ENCODE measurements around the gene AK8.

AK8 gene

DNA sequence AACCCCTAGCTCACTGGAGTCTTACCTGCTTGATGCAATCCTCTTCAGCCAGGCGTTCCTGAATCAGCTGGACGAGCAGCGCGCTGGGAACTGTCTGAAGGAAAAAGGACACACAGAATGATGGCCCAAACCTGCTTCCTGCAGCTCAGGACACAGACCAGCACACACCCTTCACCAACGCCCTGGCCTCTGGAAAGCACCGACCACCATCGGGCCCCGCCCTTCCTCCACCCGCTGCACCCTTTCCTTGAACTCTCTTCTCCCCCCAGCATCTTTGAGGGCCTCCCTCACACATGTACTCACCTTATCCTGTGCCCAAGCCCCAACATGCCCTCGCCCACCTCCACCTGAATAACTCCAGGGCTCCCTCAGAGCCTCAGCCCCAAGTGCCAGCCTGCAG lies 23.3 kb downstream of the AK8 start:
- Mint-ChIP-seq H3K27ac (peak overlapping the region in 1 of 2 donors; percentile 9), H3K9me3 (no peaks in the 10 kb centered on the region), H3K27me3 (peaks cover 23% of the 10 kb centered on the region), H3K4me3 (no peak overlapping the region), H3K4me1 (peaks cover 22% of the 10 kb centered on the region)
- no peak for ATAC-seq
- no peak for DNase-seq

DNA sequence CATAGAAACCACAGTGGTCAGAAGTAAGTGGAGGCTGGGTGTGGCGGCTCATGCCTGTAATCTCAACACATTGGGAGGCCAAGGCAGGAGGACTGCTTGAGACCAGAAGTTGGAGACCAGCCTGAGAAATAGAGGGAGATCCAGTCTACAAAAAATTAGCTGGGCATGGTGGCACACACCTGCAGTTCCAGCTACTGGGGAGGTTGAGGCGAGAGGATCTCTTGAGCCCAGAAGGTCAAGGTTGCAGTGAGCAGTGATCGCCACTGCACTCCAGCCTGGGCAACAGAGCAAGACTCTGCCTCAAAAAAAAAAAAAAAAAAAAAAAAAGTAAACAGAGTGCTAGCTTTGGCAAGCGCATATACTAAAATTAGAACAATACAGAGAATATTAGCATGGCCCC lies 24.6 kb downstream of the AK8 start:
- no peak overlapping the region for H3K4me3 Mint-ChIP-seq
- H3K27ac Mint-ChIP-seq = no peak overlapping the region
- H3K9me3 Mint-ChIP-seq = no peaks in the 10 kb centered on the region
- DNase-seq (no peak), ATAC-seq (no peak)
- peaks cover 14% of the 10 kb centered on the region for H3K27me3 Mint-ChIP-seq
- H3K4me1 Mint-ChIP-seq = peaks cover 34% of the 10 kb centered on the region

DNA sequence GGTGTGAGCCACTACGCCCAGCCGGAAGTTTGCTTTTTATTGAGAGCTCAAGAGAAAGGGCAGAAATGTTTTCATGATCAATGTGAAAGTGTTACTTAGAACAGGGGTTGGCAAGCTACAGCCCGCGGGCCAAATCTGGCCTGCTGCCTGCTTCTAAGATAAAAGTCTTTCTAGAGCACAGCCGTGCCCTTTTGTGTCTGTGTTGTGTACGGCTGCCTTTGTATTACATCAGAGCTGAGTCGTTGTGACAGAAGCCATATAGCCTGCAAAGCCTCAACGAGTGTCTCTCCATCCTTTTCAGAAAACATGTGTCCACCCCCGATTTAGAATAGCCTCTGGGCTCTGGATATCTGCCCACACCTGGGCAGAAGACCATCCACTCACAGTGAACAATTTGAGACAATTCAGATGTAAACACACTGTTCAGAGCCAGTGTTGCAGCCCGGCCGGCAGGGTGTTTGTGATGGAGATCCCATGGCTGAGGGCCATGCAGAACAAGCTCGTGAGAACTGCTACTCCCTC lies 28.8 kb downstream of the AK8 start:
- Mint-ChIP-seq H3K27ac (peak overlapping the region; percentile 74 to 94), H3K9me3 (no peaks in the 10 kb centered on the region), H3K4me1 (peaks cover 28% of the 10 kb centered on the region), H3K4me3 (peak overlapping the region; percentile 8 to 49), H3K27me3 (peaks cover 8% of the 10 kb centered on the region)
- no peak for DNase-seq
- ATAC-seq = no peak

DNA sequence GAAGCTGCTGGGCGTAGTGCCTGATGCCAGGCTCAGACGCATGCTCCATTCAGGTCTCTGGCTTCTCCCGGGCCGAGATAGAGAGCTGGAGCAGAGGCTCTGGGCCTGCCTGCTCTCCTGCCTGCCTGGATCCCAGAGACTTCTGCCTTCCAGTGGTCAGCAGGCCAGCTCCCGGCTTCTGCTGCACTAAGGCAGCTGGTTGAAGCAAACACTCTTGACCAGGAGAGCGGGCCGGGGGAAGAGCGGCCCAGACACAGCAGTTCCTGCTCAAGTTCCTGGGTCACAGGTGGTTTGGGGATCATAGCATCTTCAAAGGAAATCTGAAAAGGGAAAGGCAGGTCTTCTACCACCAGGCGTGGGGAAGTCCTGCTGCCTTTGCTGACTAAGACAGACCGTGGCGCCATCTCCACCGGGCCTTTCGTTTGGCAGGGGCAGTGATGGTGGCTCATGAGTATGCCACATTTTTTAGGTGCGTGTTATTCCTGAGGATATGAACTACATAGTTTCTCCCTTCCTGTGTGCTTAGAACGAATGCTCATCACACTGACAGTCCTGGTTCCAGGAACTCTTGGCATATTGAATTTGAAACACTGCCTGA lies 31.1 kb downstream of the AK8 start:
- Mint-ChIP-seq H3K9me3 (no peaks in the 10 kb centered on the region), H3K27me3 (peaks cover 7% of the 10 kb centered on the region), H3K4me3 (no peak overlapping the region), H3K27ac (no peak overlapping the region), H3K4me1 (peaks cover 28% of the 10 kb centered on the region)
- ATAC-seq = no peak
- DNase-seq = no peak

DNA sequence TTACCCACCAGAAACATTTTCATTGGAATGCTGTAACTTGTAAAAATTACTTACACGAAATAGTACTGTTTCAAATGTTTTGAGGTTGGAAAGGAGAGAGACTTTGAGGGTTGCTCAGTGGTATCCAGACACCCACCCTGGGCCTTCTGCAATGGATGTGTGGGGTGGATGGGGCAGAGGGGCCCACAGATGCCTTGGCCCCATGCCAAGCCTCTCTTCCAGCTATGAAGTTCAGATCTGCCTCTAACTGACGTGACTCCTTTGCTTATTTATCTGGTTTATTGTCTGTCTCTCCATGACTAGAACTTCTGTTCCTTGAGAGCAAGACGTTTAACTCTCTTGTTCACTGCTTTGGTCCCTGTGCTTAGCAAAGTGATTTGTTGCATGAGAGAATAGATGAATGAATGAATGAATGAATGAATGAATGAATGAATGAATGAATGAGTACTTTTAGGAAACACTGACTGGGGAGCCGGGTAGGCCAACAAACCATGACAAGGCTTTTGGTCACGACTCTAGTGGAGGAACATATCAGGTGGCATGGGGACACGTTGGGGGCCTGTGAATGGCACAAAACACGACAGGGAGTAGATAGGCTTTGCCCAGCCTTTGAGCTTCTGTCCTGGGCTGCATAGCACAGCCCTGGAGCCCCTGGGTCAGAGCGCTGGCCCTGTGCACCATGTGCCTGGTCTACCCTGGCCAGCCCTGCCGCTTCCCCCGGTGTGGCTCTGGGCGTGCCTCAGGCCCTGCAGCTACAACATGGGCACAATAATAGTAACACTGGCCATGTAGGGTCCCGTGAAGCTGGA lies 31.8 kb downstream of the AK8 start:
- H3K9me3 Mint-ChIP-seq = no peaks in the 10 kb centered on the region
- DNase-seq (no peak), ATAC-seq (no peak)
- peaks cover 24% of the 10 kb centered on the region for H3K4me1 Mint-ChIP-seq
- no peaks in the 10 kb centered on the region for H3K27me3 Mint-ChIP-seq
- no peak overlapping the region for H3K27ac Mint-ChIP-seq
- no peak overlapping the region for H3K4me3 Mint-ChIP-seq

DNA sequence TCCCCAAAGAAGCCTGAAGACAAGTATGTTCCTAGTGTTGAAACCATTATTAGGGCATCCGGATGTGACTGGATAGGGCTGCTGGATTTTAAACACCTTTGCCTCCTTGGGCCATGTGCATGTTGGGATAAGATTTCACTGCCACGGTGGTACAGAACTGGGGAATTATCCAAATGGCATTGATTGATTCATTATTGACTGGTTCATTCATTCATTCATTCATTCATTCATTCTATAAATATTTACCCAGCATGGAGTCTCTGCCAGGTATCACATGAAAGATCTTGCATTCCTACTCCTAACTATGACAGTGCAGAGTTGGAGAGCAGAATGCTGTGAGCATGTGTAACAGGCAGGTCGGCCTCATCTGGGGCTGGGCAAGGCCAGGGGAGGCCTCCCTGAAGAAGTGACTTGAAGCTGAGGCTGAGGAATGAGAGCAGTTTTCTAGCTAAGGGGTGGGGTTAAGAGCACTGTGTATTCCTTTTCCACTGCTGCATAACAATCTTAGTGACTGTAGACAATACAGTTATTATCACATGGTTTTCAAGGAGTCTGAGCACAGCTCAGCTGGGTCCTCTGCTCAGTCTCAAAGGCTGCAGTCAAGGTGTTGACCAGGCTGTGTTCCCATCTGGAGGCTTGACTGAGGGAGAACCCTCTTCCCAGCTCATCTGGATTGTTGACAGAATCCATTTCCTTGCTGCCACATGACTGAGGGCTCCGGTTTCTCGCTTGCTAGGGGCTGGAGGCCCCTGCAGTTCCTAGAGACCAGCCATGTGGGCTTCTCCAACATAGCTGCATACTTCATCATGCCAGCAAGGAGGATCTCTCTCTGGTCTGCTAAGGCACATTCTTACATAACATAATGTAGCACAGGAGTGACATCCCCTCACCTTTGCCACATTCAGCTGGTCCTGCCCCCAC lies 35.7 kb downstream of the AK8 start:
- H3K27me3 Mint-ChIP-seq = no peaks in the 10 kb centered on the region
- H3K27ac Mint-ChIP-seq = no peak overlapping the region
- ATAC-seq = no peak
- H3K9me3 Mint-ChIP-seq = no peaks in the 10 kb centered on the region
- H3K4me3 Mint-ChIP-seq = no peak overlapping the region
- DNase-seq = no peak
- H3K4me1 Mint-ChIP-seq = no peaks in the 10 kb centered on the region

DNA sequence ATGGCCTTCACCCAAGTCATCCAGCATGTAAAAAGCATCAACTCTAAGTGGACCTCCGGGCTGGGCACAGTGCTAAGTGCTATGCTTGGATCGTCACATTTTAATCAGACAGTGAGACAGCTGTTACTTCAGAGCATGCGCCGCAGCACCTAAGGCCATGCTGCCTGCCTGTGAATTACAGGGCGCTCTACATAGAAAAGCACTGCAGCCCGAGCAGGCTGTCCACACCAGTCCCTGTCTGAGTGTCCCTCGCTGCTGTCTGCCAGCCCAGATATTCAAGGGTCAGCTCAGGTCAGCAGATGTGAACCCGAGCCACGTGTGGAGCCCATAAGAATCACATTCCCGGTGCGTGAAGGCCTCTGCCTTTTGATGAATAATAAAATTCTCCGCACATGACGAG lies 37.1 kb downstream of the AK8 start:
- H3K4me1 Mint-ChIP-seq = no peaks in the 10 kb centered on the region
- no peaks in the 10 kb centered on the region for H3K27me3 Mint-ChIP-seq
- DNase-seq = no peak
- no peak overlapping the region for H3K4me3 Mint-ChIP-seq
- H3K9me3 Mint-ChIP-seq = no peaks in the 10 kb centered on the region
- no peak overlapping the region for H3K27ac Mint-ChIP-seq
- ATAC-seq = no peak

DNA sequence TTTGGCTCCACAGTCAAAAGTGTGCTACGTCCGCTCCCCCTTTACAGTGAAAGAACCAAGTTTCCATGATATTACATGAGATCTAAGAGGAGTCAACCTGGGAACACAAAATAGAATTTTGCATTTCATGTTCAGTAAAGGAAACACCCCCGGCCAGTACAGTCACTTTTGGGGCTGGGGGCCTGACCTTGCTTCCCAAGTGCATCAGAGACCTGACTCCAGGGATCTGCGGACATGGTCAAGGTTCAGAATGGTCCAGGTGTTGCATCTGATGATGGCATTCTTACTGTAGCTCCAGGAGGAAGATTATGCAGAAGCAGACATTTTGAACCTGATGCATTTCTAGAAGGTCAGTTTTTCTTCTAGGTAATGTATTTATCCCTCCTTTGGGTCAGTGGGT lies 39.8 kb downstream of the AK8 start:
- DNase-seq (no peak), ATAC-seq (no peak)

DNA sequence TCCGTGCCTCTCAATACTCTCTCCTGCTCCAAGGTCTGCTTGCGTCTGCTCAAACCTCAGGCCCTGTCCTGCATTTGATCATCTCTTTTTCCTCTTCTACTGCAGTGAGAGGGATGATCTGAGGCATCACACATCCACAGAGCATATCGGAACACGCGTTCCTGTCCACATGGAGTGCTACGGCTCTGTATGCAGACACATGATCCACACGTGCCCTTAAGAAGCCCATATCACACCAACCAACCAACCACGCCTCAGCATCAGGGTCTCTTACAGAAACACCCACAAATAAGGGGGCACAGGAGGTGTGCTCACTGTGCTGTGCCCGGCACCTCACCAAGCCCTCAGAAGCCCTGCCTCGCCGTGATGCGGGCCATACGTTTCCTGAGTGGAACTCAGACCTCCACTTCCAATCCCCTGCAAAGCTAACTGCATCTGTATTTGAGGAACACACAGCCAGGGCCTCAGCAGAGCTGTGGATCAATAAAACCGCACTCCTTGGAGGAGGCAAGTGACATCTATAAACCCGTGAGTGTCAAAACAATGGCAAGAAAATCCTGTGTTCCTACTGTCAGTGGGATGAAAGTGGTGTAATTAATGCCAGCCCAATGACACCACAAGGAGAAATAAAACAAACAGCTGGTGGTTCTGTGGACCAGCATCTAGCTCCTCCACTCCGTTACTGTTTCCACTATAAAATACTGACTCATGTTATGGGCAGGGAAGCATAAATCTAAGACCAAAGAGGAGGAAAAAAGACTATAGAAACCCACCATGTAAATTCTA lies 40.4 kb downstream of the AK8 start:
- H3K27ac Mint-ChIP-seq = peak overlapping the region; percentile 8 to 86
- H3K4me1 Mint-ChIP-seq = no peaks in the 10 kb centered on the region
- no peak overlapping the region for H3K4me3 Mint-ChIP-seq
- DNase-seq (no peak), ATAC-seq (no peak)
- H3K27me3 Mint-ChIP-seq = peaks cover 6% of the 10 kb centered on the region
- H3K9me3 Mint-ChIP-seq = no peaks in the 10 kb centered on the region

More for the DNA sequence above, 39.8 kb downstream of the AK8 start:
- Mint-ChIP-seq H3K9me3 (no peaks in the 10 kb centered on the region), H3K4me1 (no peaks in the 10 kb centered on the region), H3K27ac (no peak overlapping the region), H3K4me3 (no peak overlapping the region), H3K27me3 (peaks cover 3% of the 10 kb centered on the region)

DNA sequence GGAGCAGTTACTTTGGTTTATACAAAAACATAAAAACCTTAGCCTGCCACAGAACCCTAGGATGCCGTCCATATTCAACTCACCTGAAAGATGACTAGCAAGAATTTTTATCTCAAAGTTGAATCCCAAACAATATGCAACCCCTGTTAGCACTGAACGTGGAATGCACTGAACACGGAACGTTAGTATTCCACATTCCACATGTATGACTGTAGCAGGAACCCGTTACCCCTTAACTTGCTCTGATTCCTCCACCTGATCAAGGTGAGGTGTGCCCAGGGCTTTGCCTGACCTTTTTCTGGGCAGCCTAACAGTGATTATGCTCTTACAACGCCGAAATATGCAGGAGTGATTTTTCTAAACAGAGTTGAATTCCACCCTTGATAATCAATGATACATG lies 43.7 kb downstream of the AK8 start:
- H3K4me1 Mint-ChIP-seq = no peaks in the 10 kb centered on the region
- H3K27ac Mint-ChIP-seq = no peak overlapping the region
- no peaks in the 10 kb centered on the region for H3K9me3 Mint-ChIP-seq
- H3K27me3 Mint-ChIP-seq = peaks cover 6% of the 10 kb centered on the region
- DNase-seq = no peak
- no peak overlapping the region for H3K4me3 Mint-ChIP-seq
- no peak for ATAC-seq

DNA sequence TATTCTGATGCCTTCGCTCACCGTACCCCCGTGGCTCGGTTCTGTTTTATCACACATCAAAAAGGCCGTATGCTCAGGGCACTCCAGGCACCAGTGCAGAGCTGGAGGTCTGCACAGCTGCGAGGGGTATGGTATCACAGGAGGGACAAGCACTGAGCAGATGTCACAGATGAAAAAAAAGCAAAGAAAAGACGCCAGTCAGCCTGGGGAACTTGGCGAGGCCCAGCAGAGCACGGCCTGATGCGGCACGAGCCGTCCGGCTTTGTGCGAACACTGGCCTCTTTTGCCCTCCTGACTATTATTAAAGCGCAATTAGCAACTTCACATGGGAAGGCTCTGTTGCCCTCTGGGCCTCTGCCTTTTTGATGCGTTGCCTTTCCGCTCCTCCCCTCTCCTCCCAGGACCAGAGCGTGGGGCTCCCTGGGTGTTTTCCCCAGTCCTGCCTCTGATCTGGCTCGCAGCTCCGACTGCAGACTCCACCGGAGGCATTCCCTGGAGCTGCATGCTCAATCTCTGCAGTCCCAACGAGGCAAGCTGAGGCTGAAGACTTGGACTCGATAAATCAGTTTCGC lies 44.4 kb downstream of the AK8 start:
- no peak overlapping the region for H3K4me3 Mint-ChIP-seq
- peaks cover 6% of the 10 kb centered on the region for H3K27me3 Mint-ChIP-seq
- H3K9me3 Mint-ChIP-seq = no peaks in the 10 kb centered on the region
- no peak for DNase-seq
- no peaks in the 10 kb centered on the region for H3K4me1 Mint-ChIP-seq
- ATAC-seq = no peak
- no peak overlapping the region for H3K27ac Mint-ChIP-seq

DNA sequence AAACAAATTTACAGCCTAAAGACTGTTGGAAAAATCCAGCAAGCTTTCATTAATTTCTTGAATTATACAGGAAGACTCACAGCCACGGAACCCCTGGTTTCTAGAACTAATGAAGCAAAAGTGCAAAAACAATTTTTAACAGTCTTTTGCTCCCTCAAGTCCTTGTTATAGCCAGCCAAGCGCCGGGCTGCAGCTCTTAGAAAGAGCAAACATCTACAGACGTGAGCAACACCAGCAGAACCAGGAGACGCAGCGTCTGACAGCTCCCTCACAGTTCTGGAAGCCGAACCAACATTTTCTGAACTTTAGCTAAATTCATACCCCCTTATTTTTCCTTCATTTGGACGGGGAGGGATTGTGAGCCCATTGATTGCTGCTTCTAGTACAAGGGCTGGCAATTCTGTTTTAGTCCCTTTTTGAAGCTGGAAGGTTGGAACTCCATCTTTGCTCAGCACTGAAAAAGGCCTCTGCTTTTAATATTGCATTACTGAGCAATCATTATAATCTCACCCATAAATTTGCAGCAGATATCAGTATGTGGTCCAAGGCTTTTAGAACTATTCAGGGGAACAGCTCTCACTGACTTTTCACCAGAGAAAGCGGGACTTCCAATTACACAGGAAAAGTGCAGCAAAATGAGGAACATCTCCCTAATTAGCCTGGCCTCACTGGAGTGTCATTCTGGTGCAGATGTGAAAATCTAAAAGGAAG lies 45.8 kb downstream of the AK8 start:
- no peaks in the 10 kb centered on the region for H3K9me3 Mint-ChIP-seq
- H3K27me3 Mint-ChIP-seq = peaks cover 6% of the 10 kb centered on the region
- H3K27ac Mint-ChIP-seq = peak overlapping the region in 1 of 2 donors; percentile 34
- ATAC-seq (no peak), DNase-seq (no peak)
- no peak overlapping the region for H3K4me3 Mint-ChIP-seq
- no peaks in the 10 kb centered on the region for H3K4me1 Mint-ChIP-seq

DNA sequence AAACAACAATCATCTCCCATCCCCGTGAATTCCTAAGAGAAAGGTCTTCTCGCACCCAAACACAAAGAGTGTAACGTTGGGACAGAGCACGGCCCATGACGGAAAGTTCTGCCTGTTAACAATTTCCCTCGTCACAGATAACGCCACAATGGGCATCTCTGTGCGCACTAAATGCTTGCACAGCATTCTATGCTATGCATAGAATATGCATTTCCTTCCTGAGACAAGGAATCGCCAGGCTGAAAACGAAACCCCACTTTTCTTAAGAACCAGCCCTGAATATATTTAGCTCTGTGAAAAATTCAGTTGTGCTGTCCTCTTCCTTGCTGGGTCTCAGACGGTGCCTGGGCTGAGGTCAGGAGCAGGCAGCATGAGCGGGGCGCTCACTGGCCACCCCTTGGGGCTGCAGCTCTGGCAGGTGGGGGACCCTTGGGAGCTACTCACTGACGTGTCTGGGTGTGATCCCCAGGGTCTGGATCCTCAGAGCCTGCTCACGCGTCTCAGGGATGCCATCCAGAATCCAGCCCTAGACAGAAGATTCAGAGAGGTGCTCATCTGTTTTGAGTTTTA lies 49.8 kb downstream of the AK8 start:
- Mint-ChIP-seq H3K9me3 (no peaks in the 10 kb centered on the region), H3K4me1 (peaks cover 10% of the 10 kb centered on the region), H3K27me3 (peaks cover 13% of the 10 kb centered on the region), H3K4me3 (no peak overlapping the region), H3K27ac (no peak overlapping the region)
- DNase-seq (no peak), ATAC-seq (no peak)

DNA sequence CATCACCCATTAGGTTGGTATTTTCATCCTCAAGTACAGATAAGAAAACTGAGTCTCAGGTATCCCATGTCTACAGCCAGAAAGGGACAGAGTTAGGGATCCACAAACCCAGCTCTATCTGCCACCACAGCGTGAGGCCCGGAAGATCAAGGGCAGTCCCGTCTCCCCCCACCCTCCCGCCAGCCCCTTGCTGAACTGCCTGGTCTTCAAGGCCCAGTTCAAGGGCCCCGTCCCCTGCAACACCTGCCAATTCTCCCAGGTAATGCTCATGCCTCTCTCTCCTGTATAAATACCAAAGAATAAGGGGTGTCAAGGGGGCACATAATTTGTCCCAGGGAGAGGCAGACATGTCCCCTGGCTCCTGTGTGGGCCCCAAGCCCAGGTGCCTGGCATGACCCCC lies 50.7 kb downstream of the AK8 start:
- ATAC-seq (no peak), DNase-seq (no peak)
- peaks cover 15% of the 10 kb centered on the region for H3K4me1 Mint-ChIP-seq
- H3K4me3 Mint-ChIP-seq = no peak overlapping the region
- peak overlapping the region in 1 of 2 donors; percentile 57 for H3K27ac Mint-ChIP-seq
- no peaks in the 10 kb centered on the region for H3K9me3 Mint-ChIP-seq
- peaks cover 20% of the 10 kb centered on the region for H3K27me3 Mint-ChIP-seq
